22Rv1 (cell line): ENCODE data around the gene ANKRD55.
"Not testable (repeated sequence)": the region's sequence is repeated elsewhere in the genome, so short reads cannot be mapped to it uniquely, and the experiment has no call there.

Experiments
- H3K27ac ChIP-seq: fragments of 450-650 bp; 2 replicates; pipeline ENCODE4 v1.5.1; 2017
- CTCF ChIP-seq: fragments of 450-650 bp; IDR thresholded peaks from 2 replicates; pipeline ENCODE4 v1.5.1; 2017; ENCODE audit warnings: mild to moderate bottlenecking
- ZFX ChIP-seq: fragments of 450-650 bp; IDR thresholded peaks from 2 replicates; pipeline ENCODE4 v1.6.1; 2017; ENCODE audit warnings: antibody characterized with exemption, borderline replicate concordance

Gene ANKRD55

GRCh38 chr5:56215019-56215830, 17.9 kb downstream of the ANKRD55 start:
- no peak for TF ChIP-seq ZFX
- TF ChIP-seq CTCF: no peak
- no peak overlapping the region for H3K27ac ChIP-seq

- not testable (repeated sequence) for H3K27ac ChIP-seq
These were observed 19.1 kb downstream of the ANKRD55 start for GRCh38 chr5:56213886-56214535.

GRCh38 chr5:56212130-56212879, 20.8 kb downstream of the ANKRD55 start:
- H3K27ac ChIP-seq: no peak overlapping the region

DNA sequence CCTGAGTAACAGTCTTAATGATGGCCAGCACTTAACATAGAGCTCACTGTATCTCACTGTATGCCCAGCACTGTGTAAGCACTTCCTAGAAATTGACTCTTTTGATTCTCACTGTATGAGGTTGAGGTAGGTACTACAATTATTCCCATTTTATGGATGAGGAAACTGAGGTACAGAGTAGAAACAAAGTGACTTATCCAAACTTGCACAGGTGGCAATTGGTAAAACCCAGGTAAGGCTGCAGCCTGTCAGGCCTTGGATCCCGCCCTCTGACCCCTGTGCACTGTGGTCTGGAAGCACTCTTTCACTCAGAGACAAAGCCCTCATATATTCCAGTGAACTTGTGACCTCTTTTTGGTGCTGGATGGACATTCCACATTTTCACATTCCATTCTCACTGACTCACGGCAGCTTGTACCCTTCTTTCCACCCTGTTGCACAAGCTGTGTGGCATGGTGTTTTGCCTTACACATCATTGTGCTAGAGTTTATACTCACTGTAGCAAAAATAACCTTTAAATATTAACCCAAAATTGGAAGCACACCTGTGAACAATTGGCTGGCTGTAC, 21.7 kb downstream of the ANKRD55 start:
- no peak overlapping the region for H3K27ac ChIP-seq

More at GRCh38 chr5:56212130-56212879, 20.8 kb downstream of the ANKRD55 start:
- TF ChIP-seq ZFX (no peak), CTCF (no peak)

DNA sequence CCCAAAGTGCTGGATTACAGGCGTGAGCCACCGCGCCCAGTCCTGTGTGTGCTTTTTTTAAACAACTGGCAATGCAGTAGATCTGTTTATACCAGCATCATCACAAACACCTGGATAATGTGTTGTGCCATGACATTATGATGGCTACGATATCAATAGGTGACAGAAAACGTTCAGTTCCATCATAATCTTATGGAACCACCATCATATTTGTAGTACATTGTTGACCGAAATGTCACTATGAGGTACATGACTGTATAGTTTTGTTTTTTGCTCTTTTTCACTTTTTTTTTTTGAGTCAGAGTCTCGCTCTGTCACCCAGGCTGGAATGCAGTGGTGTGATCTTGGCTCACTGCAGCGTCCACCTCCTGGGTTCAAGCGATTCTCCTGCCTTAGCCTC, 24.4 kb downstream of the ANKRD55 start:
- no peak for TF ChIP-seq CTCF
- TF ChIP-seq ZFX: no peak
- no peak overlapping the region for H3K27ac ChIP-seq

More for the DNA sequence above, 21.7 kb downstream of the ANKRD55 start:
- TF ChIP-seq ZFX (no peak), CTCF (no peak)

DNA sequence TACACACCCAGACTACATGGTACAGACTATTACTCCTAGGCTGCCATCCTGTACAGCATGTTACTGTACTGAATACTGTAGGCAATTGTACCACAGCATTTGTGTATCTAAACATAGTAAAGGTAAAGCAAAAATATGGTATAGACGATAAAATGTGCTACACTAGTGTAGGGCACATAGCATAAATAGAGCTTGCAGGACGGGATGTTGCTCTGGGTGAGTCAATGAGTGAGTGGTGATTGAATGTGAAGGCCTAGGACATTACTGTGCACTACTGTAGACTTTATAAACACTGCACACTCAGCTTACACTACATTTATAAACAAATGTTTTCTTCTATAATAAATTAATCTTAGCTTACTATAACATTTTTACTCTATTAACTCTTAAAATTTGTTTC, 25.6 kb downstream of the ANKRD55 start:
- H3K27ac ChIP-seq: no peak overlapping the region
- no peak for TF ChIP-seq CTCF
- TF ChIP-seq ZFX: no peak

DNA sequence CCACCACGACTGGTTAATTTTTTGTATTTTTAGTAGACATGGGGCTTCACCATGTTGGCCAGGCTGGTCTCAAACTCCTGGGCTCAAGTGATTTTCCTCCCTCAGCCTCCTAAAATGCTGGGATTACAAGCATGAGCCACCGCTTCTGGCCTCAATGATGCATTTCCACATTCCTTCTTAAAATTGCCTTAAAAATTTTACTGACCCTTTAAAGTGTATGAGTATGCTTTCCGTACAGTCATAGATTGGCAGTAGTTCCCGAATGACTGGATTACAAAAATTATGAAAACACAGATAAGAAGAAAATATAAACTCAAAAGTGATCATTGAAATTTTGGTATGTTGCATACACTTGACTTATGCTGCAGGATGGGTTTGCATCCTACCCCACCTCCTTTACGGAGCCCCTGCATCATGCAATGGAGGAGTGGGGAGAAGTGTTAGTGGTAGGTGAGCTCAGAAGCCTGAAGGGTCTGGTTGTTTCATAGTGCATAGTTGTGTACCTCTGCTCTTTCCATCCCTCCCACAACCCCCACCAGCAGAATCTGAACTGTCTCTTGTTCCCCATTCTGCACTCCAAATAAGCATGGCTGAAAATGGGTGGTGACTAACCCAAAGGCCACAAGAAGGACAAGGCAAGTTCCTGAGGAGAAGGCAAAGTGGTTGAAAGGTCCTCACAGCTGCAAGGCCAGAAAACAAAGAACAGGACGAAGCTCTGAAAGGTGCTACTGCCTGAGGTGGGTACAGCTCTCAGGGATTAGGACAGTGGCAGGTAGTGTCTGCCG, 26.8 kb downstream of the ANKRD55 start:
- no peak overlapping the region for H3K27ac ChIP-seq
- TF ChIP-seq ZFX: no peak
- TF ChIP-seq CTCF: no peak

DNA sequence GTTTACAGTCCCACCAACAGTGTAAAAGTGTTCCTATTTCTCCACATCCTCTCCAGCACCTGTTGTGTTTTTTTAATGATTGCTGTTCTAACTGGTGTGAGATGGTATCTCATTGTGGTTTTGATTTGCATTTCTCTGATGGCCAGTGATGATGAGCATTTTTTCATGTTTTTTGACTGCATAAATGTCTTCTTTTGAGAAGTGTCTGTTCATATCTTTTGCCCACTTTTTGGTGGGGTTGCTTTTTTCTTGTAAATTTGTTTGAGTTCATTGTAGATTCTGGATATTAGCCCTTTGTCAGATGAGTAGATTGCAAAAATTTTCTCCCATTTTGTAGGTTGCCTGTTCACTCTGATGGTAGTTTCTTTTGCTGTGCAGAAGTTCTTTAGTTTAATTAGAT, 29.2 kb downstream of the ANKRD55 start:
- H3K27ac ChIP-seq: not testable (repeated sequence)
